PFSK-1 (cell line): ENCODE data around the gene APOO.

ENCODE experiments used
- FOXP2 ChIP-seq: optimal IDR thresholded peaks from 2 replicates; pipeline ENCODE3; 2011; ENCODE audit warnings: borderline replicate concordance, control low read depth, inconsistent platforms; ENCODE audit not compliant: insufficient read depth; ENCODE audit errors: extremely low read length, extremely low read depth
- POLR2AphosphoS5 ChIP-seq: IDR thresholded peaks from 2 replicates; pipeline ENCODE4 v1.6.1; 2012; ENCODE audit warnings: low read depth, mild to moderate bottlenecking, control low read depth, low read length, moderate library complexity
- SIN3A ChIP-seq: IDR thresholded peaks from 2 replicates; pipeline ENCODE4 v1.6.1; 2012; ENCODE audit warnings: mild to moderate bottlenecking, low read length, moderate library complexity, borderline replicate concordance; ENCODE audit not compliant: insufficient read depth
- TAF1 ChIP-seq: IDR thresholded peaks from 2 replicates; pipeline ENCODE4 v1.6.1; 2012; ENCODE audit warnings: low read length, control low read depth, borderline replicate concordance; ENCODE audit not compliant: insufficient read depth
- TF ChIP-seq, protein P1 (sequence below), 2 experiments: IDR thresholded peaks; 2 replicates each; pipeline versions ENCODE4 v1.6.1 to v1.8.0; 2011 to 2012; ENCODE audit warnings: low read depth in 2 of 2, low read length in 2 of 2, control low read depth in 1 of 2, inconsistent platforms in 1 of 2, mild to moderate bottlenecking in 1 of 2, moderate library complexity in 1 of 2; ENCODE audit not compliant: insufficient read depth in 1 of 2

APOO gene

DNA sequence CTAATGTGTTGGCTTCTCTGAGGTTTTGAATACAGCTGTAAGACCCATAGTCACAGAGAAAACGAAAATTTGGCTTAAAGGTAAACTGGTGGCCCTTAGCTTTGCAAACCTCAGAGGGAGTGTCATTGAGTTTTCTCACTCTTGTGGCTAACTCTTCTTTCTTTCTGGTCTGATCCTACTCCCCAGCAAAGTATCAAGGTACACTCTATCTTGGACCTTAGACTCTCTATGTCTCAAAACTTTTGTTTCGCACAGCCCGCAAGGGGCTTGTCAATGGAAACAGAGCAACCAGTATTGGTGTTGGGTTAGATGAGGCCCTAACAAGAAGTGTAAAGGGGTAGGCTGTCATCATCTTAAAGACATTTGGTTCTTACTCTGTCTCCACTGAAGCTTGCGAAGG lies 19.8 kb downstream of the APOO start:
- TF ChIP-seq TAF1 (no peak), POLR2AphosphoS5 (no peak), SIN3A (no peak), FOXP2 (no peak)
- TF ChIP-seq, protein P1, sequence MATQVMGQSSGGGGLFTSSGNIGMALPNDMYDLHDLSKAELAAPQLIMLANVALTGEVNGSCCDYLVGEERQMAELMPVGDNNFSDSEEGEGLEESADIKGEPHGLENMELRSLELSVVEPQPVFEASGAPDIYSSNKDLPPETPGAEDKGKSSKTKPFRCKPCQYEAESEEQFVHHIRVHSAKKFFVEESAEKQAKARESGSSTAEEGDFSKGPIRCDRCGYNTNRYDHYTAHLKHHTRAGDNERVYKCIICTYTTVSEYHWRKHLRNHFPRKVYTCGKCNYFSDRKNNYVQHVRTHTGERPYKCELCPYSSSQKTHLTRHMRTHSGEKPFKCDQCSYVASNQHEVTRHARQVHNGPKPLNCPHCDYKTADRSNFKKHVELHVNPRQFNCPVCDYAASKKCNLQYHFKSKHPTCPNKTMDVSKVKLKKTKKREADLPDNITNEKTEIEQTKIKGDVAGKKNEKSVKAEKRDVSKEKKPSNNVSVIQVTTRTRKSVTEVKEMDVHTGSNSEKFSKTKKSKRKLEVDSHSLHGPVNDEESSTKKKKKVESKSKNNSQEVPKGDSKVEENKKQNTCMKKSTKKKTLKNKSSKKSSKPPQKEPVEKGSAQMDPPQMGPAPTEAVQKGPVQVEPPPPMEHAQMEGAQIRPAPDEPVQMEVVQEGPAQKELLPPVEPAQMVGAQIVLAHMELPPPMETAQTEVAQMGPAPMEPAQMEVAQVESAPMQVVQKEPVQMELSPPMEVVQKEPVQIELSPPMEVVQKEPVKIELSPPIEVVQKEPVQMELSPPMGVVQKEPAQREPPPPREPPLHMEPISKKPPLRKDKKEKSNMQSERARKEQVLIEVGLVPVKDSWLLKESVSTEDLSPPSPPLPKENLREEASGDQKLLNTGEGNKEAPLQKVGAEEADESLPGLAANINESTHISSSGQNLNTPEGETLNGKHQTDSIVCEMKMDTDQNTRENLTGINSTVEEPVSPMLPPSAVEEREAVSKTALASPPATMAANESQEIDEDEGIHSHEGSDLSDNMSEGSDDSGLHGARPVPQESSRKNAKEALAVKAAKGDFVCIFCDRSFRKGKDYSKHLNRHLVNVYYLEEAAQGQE (IDR thresholded peaks at IDR 0.05; ENCODE audit: insufficient read depth in 1 of 2, low read depth in 2 of 2, low read length in 2 of 2) = no peak

DNA sequence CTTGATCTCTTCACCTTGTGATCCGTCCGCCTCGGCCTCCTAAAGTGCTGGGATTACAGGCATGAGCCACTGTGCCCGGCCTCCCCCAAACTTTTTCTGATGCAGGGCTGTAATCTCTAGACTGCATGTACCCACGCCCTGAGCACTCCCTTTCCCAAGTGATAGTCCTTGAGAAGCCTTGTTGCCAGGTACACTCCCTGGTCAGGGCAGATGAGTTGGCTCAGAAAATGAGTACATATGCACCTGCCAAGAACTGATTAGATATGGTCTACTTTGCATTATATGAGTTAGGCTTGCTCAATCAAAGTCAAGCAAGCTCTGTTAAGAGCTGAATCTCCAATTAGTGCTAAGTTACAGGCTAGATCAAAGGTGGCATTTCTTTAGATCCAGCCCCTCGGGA lies 20.3 kb downstream of the APOO start:
- no peak for TF ChIP-seq FOXP2
- TF ChIP-seq, protein P1 (IDR thresholded peaks at IDR 0.05; ENCODE audit: insufficient read depth in 1 of 2, low read depth in 2 of 2, low read length in 2 of 2) = no peak
- no peak for TF ChIP-seq POLR2AphosphoS5
- TF ChIP-seq SIN3A = no peak
- no peak for TF ChIP-seq TAF1

DNA sequence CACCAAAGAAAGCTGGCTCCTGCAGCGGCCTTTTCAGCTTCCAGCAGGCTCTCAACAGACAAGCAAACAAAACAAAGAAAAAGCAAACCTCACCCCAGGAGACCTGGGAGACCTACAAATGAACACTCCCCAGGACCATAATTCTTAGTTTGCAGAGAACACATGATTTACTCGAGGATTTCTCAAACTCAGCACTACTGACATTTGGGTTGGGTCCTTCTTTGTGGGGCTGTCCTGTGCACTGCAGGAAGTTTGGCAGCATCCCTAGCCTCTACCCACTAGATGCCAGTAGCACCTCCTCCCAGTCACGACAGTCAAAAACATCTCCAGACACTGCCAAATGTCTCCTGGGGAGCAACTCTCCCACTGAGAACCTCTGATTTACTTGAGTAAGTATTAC lies 21.9 kb downstream of the APOO start:
- TF ChIP-seq FOXP2 (no peak), TAF1 (no peak), POLR2AphosphoS5 (no peak), SIN3A (no peak)
- TF ChIP-seq, protein P1 (IDR thresholded peaks at IDR 0.05; ENCODE audit: insufficient read depth in 1 of 2, low read depth in 2 of 2, low read length in 2 of 2) = no peak

DNA sequence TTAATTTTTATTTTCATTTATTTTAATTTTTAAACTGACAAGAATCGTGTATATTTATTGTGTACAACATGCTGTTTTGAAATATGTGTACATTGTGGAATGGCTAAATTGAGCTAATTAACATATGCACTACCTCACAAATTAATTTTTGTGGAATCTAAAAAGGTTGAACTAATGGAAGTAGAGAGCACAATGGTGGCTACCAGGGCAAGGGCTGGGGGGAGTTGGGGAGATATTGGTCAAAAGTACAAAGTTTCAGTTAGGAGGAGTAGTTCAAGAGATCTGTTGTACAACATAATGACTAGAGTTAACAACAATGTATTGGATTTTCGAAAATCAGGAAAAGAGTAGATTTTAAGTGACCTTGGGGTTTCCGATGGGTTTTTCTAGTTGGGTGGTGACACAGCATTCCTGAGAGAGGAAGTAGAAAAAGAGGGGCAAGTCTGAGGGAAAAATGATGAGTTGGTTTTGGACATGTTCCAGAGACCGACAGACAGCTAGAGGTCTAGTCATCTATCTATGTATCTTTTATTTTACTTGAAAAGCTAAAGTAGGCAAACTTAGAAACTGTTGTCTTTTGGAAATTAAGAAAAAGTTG lies 23.2 kb downstream of the APOO start:
- TF ChIP-seq SIN3A (no peak), POLR2AphosphoS5 (no peak), FOXP2 (no peak), TAF1 (no peak)
- TF ChIP-seq, protein P1 (IDR thresholded peaks at IDR 0.05; ENCODE audit: insufficient read depth in 1 of 2, low read depth in 2 of 2, low read length in 2 of 2) = no peak
